Activated CD8-positive, alpha-beta memory T cell treated with anti-CD3 and anti-CD28 coated beads, Interleukin-2, amount 10 ng/mL, durations not matched to agents 7 days and 5 days (primary cell): ENCODE data around the gene FBXO45. TPM values are rescaled to one million over a fixed set of nuclear protein-coding genes. Genes with fewer than 3 reads are reported as not detected.
"Not testable (repeated sequence)": the region's sequence is repeated elsewhere in the genome, so short reads cannot be mapped to it uniquely, and the experiment has no call there.

Experiments
- ATAC-seq: fragments of 150-1000 bp; cut with Tn5 transposase; one replicate; pipeline ENCODE4 v1.10.0; 2021; ENCODE audit warnings: moderate library complexity
- CTCF ChIA-PET: fragments of 350-600 bp; sonication (Branson Sonifier 250); formaldehyde crosslinking; loops from one replicate; lab custom pipeline; 2021; ENCODE audit warnings: antibody characterized with exemption; lab: Charles Lee
- DNase-seq: peaks from one replicate; pipeline ENCODE4 v3.0.0-alpha.2; 2020
- H3K27ac Mint-ChIP-seq: one replicate; pipeline ENCODE4 v1.8.0; 2021; ENCODE audit warnings: mild to moderate bottlenecking, mixed read lengths
- H3K27me3 Mint-ChIP-seq: one replicate; pipeline ENCODE4 v1.8.0; 2021; ENCODE audit warnings: mixed read lengths
- H3K36me3 Mint-ChIP-seq: one replicate; pipeline ENCODE4 v1.8.0; 2021; ENCODE audit warnings: mild to moderate bottlenecking, mixed read lengths
- H3K4me1 Mint-ChIP-seq: one replicate; pipeline ENCODE4 v1.8.0; 2021; ENCODE audit warnings: mixed read lengths
- H3K4me3 Mint-ChIP-seq: one replicate; pipeline ENCODE4 v1.8.0; 2021; ENCODE audit warnings: mild to moderate bottlenecking, moderate library complexity, mixed read lengths
- H3K9me3 Mint-ChIP-seq: one replicate; pipeline ENCODE4 v1.8.0; 2022; ENCODE audit warnings: low read depth, mixed read lengths
- total RNA-seq, 2 experiments: library from RNA; stranded (reverse); gene quantifications; one replicate each; pipeline ENCODE4 v1.2.3, GENCODE V29; 2021

FBXO45 gene
- total RNA-seq, 2 experiments from 2014 or later = 14.9 to 20.3 TPM

DNA sequence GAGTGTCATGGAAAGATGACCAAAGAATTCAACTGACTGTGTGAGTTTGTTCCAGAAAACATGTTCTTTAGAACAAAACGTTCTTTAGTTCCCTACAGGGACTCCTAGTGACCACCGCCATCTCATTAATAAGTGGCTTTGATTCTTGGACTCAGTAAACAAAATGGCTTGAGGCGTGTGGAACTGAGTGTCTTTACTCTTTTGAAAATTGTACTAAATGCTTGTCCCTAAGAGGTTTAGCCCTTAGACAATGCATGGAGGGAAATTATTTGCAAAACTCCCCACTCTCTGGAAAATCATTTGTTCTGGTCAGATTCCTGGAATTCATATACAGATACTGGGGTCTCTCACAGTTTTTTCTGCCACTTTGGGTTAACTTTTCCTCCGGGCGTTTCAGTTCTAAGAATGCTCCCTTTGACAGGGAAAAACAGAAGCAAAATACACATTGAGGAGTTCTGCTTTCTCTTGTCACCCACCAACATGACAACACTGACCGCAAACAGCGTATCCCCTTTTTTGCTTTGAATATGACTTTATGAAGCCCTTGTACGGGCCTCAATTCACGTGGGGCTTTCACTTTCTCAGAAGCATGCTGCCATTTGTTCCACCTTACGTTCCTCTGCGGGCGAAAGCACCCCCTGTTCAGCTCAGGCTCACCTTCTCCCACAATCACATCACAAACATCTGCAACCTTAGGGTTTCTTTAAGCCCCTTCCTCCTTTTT, 55.8 kb downstream of the FBXO45 start:
- ATAC-seq (peak; percentile 78), DNase-seq (peak; percentile 80)
- peak overlapping the region; percentile 77 for H3K27ac Mint-ChIP-seq
- CTCF ChIA-PET = interaction anchor here (0.6 to 1.3 kb wide), 3 partner anchors 15 to 65 kb away, joined by 3 read pairs; partner anchors contain the start of gene NRROS
- H3K9me3 Mint-ChIP-seq = no peaks in the 10 kb centered on the region
- H3K4me1 Mint-ChIP-seq = peaks cover 52% of the 10 kb centered on the region
- H3K27me3 Mint-ChIP-seq = peaks cover 7% of the 10 kb centered on the region
- H3K36me3 Mint-ChIP-seq = peaks cover 7% of the 10 kb centered on the region
- H3K4me3 Mint-ChIP-seq = peak overlapping the region; percentile 41

DNA sequence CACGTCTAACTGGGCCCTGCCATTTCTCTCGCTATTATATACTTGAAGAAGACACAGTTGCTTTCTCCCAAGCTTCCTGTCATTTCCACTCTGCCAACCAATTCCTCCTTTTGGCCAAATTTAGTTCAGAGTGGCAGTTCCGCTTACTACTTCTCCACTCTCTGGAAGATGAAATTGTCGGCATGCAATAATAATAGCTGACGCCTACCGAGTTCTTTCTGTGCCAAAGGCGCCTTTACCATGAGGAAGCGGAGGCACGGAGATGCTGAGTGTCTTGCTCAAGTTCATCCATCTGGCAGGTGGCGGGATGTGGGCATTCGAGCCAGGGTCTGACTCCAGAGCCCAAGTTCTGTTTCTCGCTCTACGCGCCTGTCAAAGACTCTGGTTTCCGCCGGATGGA, 56.4 kb downstream of the FBXO45 start:
- H3K36me3 Mint-ChIP-seq = peaks cover 8% of the 10 kb centered on the region
- peak overlapping the region; percentile 41 for H3K4me3 Mint-ChIP-seq
- H3K27ac Mint-ChIP-seq = peak overlapping the region; percentile 77
- H3K9me3 Mint-ChIP-seq = no peaks in the 10 kb centered on the region
- CTCF ChIA-PET = interaction anchor here (0.6 kb wide), 1 partner anchor 64 kb away, joined by 3 read pairs; no protein-coding TSS in a partner anchor
- H3K27me3 Mint-ChIP-seq = peaks cover 7% of the 10 kb centered on the region
- peaks cover 56% of the 10 kb centered on the region for H3K4me1 Mint-ChIP-seq
- ATAC-seq (no peak), DNase-seq (no peak)

- H3K4me1 Mint-ChIP-seq = peaks cover 56% of the 10 kb centered on the region
- DNase-seq (no peak), ATAC-seq (no peak)
- H3K27me3 Mint-ChIP-seq = peaks cover 7% of the 10 kb centered on the region
- no peaks in the 10 kb centered on the region for H3K9me3 Mint-ChIP-seq
- no peak overlapping the region for H3K4me3 Mint-ChIP-seq
- H3K27ac Mint-ChIP-seq = peak overlapping the region; percentile 9
- CTCF ChIA-PET = no interaction called here
- H3K36me3 Mint-ChIP-seq = peaks cover 8% of the 10 kb centered on the region
Observed at GRCh38 chr3:196625331-196625730, 56.9 kb downstream of the FBXO45 start.

DNA sequence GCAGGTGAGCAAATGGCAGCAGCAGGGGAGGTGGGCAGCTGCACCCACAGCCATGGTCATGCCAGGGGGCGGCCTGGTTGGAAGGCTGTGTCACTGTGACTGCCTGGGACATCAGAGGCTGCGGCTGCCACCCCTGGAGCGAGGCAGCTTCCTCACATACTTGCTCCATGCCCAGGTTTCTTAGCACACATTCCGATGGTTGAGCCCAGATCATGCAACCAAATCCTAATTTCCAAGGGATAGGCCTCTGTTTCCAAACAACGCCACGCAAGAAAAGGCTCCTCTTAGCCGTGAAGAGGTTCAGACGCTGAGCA, 59.4 kb downstream of the FBXO45 start:
- peaks cover 63% of the 10 kb centered on the region for H3K4me1 Mint-ChIP-seq
- H3K9me3 Mint-ChIP-seq = no peaks in the 10 kb centered on the region
- CTCF ChIA-PET = interaction anchor here (1.8 to 10.3 kb wide), 2 partner anchors 15 to 57 kb away, joined by 4 to 113 read pairs; no protein-coding TSS in a partner anchor
- ATAC-seq (no peak), DNase-seq (no peak)
- H3K36me3 Mint-ChIP-seq = peaks cover 5% of the 10 kb centered on the region
- H3K27me3 Mint-ChIP-seq = peaks cover 4% of the 10 kb centered on the region
- no peak overlapping the region for H3K4me3 Mint-ChIP-seq
- H3K27ac Mint-ChIP-seq = no peak overlapping the region

DNA sequence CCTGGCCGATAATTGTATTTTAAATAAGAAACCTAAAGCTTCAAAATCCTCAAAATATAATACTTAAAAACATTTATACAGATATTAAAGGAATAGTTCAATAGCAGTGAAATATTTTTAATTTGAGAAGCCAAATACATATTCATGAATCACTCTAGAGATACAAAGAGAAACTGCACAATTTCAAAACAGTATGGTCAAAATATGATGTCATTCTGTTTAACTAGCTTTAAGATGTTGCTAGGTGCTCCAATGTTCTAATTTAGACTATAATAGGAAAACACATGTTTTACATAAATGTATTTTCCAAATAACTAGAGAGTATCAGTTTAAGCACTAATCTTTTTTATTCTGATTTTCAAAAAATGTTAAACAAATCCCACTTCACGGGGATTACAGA, 60.8 kb downstream of the FBXO45 start:
- DNase-seq (no peak), ATAC-seq (no peak)
- CTCF ChIA-PET = interaction anchor here (0.9 to 10.3 kb wide), 6 partner anchors 11 to 61 kb away, joined by 3 to 113 read pairs (median 6); partner anchors contain the start of genes FBXO45, NRROS and WDR53
- peak overlapping the region; percentile 96 for H3K27ac Mint-ChIP-seq
- peaks cover 4% of the 10 kb centered on the region for H3K27me3 Mint-ChIP-seq
- peaks cover 7% of the 10 kb centered on the region for H3K36me3 Mint-ChIP-seq
- H3K9me3 Mint-ChIP-seq = no peaks in the 10 kb centered on the region
- peaks cover 69% of the 10 kb centered on the region for H3K4me1 Mint-ChIP-seq
- peak overlapping the region; percentile 20 for H3K4me3 Mint-ChIP-seq

GRCh38 chr3:196631682-196632045, 63.2 kb downstream of the FBXO45 start:
- CTCF ChIA-PET = interaction anchor here (0.7 to 10.3 kb wide), 9 partner anchors 9 to 128 kb away, joined by 3 to 113 read pairs (median 5); partner anchors contain the start of genes FBXO45, NRROS, RNF168 and WDR53
- no peaks in the 10 kb centered on the region for H3K9me3 Mint-ChIP-seq
- DNase-seq (no peak), ATAC-seq (peak; percentile 23)
- peak overlapping the region; percentile 96 for H3K27ac Mint-ChIP-seq
- peaks cover 5% of the 10 kb centered on the region for H3K36me3 Mint-ChIP-seq
- H3K4me1 Mint-ChIP-seq = peaks cover 63% of the 10 kb centered on the region
- H3K27me3 Mint-ChIP-seq = no peaks in the 10 kb centered on the region
- peak overlapping the region; percentile 71 for H3K4me3 Mint-ChIP-seq

DNA sequence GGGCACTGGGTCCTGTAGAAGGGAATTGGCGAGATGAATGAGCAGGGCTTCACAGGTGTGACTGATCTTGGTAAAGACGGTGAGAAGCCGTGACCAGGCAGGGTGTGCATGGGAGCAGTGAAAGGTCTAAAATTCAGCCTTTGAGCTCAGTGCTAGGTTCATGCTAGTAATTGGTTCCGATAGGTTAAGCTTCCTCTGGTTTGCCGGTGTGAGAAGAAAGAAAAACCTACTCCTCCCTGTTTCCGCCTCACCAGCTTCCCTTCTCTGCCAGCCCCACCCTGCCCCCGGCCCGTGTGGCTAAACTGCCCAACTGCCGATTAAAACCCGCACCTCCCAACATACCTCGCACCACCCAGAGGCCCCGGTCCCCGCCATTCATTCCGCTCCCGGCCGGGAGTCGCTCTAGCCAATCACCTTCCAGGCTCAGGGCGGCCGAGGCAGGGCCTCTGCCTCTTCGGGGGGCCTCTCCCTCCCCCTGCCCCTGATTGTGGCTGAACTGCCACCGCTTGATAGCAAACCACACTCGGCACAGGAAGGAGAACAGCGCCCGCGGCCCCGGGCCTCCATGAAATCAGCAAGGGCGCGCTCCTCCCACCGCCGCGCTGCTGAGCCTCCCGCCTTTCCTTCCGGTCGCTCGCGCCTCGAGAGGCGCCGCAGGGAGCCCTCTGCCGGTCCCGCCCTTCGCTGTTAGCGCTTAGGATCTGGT, 63.7 kb downstream of the FBXO45 start:
- H3K4me1 Mint-ChIP-seq = peaks cover 59% of the 10 kb centered on the region
- peaks cover 5% of the 10 kb centered on the region for H3K36me3 Mint-ChIP-seq
- peak overlapping the region; percentile 96 for H3K27ac Mint-ChIP-seq
- peak; percentile 98 for DNase-seq
- CTCF ChIA-PET = interaction anchor here (0.7 to 10.3 kb wide), 10 partner anchors 8 to 128 kb away, joined by 3 to 113 read pairs (median 4); partner anchors contain the start of genes FBXO45, NRROS, RNF168 and WDR53
- peak overlapping the region; percentile 71 for H3K4me3 Mint-ChIP-seq
- ATAC-seq = peak; percentile 85
- H3K9me3 Mint-ChIP-seq = no peaks in the 10 kb centered on the region
- H3K27me3 Mint-ChIP-seq = no peaks in the 10 kb centered on the region

GRCh38 chr3:196633555-196634151, 65.2 kb downstream of the FBXO45 start:
- ATAC-seq = no peak
- H3K4me3 Mint-ChIP-seq = peak overlapping the region; percentile 61
- H3K4me1 Mint-ChIP-seq = peaks cover 59% of the 10 kb centered on the region
- H3K36me3 Mint-ChIP-seq = peaks cover 9% of the 10 kb centered on the region
- H3K9me3 Mint-ChIP-seq = no peaks in the 10 kb centered on the region
- H3K27ac Mint-ChIP-seq = peak overlapping the region; percentile 70
- CTCF ChIA-PET = interaction anchor here (1.5 to 10.3 kb wide), 2 partner anchors 21 to 51 kb away, joined by 5 to 113 read pairs; no protein-coding TSS in a partner anchor
- H3K27me3 Mint-ChIP-seq = no peaks in the 10 kb centered on the region
- no peak for DNase-seq

- no peak for DNase-seq
- H3K36me3 Mint-ChIP-seq = peaks cover 9% of the 10 kb centered on the region
- H3K4me1 Mint-ChIP-seq = peaks cover 64% of the 10 kb centered on the region
- ATAC-seq = no peak
- no peak overlapping the region for H3K4me3 Mint-ChIP-seq
- H3K27ac Mint-ChIP-seq = no peak overlapping the region
- H3K27me3 Mint-ChIP-seq = no peaks in the 10 kb centered on the region
- CTCF ChIA-PET = interaction anchor here (1.5 to 10.3 kb wide), 2 partner anchors 22 to 51 kb away, joined by 5 to 113 read pairs; no protein-coding TSS in a partner anchor
- no peaks in the 10 kb centered on the region for H3K9me3 Mint-ChIP-seq
Observed at GRCh38 chr3:196634224-196634623, 65.8 kb downstream of the FBXO45 start.

GRCh38 chr3:196634829-196635228, 66.4 kb downstream of the FBXO45 start:
- Mint-ChIP-seq H3K27me3 (no peaks in the 10 kb centered on the region), H3K4me1 (peaks cover 59% of the 10 kb centered on the region), H3K36me3 (peaks cover 9% of the 10 kb centered on the region), H3K9me3 (no peaks in the 10 kb centered on the region), H3K4me3 (no peak overlapping the region), H3K27ac (no peak overlapping the region)
- DNase-seq (no peak), ATAC-seq (no peak)
- CTCF ChIA-PET = interaction anchor here (0.9 to 10.3 kb wide), 3 partner anchors 22 to 50 kb away, joined by 4 to 113 read pairs (median 5); no protein-coding TSS in a partner anchor

DNA sequence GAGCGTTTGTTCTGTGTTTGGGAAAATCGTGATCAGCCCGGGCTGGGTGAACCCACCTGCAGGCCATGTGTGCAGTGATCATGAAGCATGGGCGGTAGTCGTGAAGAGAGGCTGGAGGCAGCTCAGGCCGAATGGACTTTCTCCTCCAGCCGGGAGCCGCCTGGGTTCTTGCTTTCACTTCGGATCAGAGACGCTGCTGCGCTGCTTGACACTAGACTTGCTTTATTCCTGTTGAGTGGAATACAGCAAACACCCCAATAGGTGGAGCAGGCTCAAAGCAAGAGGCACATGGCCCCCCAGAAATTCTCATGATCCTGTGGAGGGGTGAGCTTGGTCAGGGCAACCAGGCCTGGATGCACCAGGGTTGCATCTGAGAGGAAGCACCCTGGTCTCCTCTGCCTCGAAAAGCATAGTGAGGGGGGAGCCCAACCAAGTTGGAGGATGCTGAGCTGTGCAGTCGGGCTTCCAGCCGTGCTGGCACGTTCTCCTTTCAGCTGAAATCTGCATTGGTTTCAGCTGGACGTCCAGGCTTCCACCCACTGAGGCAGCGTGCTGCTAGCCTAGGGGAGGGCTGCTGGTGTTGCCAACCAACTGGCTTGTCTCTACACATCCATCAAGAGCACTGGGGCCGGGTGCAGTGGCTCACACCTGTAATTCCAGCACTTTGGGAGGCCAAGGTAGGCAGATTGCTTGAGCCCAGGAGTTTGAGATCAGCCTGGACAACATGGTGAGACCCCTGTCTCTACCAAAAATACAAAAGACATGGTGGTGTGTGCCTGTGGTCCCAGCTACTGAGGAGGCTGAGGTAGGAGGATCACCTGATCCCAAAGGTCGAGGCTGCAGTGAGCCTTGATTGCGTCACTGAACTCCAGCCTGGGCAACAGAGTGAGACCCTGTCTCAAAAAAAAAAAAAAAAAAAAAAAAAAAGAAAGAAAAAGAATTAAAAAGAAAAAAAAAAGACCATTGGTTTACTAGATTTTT, 68.2 kb downstream of the FBXO45 start:
- H3K27me3 Mint-ChIP-seq = no peaks in the 10 kb centered on the region
- DNase-seq (no peak), ATAC-seq (no peak)
- H3K4me1 Mint-ChIP-seq = peaks cover 56% of the 10 kb centered on the region
- H3K36me3 Mint-ChIP-seq = peaks cover 15% of the 10 kb centered on the region
- CTCF ChIA-PET = interaction anchor here (1.0 to 10.3 kb wide), 2 partner anchors 24 to 48 kb away, joined by 3 to 113 read pairs; no protein-coding TSS in a partner anchor
- H3K9me3 Mint-ChIP-seq = no peaks in the 10 kb centered on the region
- no peak overlapping the region for H3K4me3 Mint-ChIP-seq
- no peak overlapping the region for H3K27ac Mint-ChIP-seq

DNA sequence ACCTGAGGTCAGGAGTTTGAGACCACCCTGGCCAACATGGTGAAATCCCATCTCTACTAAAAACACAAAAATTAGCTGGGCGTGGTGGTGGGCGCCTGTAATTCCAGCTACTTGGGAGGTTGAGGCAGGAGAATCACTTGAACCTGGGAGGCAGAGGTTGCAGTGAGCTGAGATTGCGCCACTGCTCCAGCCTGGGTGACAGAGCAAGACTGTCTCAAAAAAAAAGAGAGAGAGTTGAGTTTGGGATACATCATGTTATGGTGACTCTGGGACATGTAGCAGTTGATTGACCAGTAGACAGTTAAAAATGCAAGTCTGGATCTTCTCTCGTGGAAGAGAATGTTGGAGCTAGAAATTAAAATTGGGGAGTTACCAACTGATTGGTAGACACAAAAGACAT, 69.5 kb downstream of the FBXO45 start:
- H3K9me3 Mint-ChIP-seq, H3K27me3 Mint-ChIP-seq, DNase-seq, ATAC-seq: not testable (repeated sequence)
- Mint-ChIP-seq H3K4me1 (peaks cover 60% of the 10 kb centered on the region), H3K27ac (peak overlapping the region; percentile 36), H3K36me3 (peaks cover 23% of the 10 kb centered on the region), H3K4me3 (peak overlapping the region; percentile 20)
- CTCF ChIA-PET = interaction anchor here (0.6 to 8.6 kb wide), 4 partner anchors 15 to 109 kb away, joined by 3 to 81 read pairs (median 3); no protein-coding TSS in a partner anchor
